ENCODE data around the gene ARAP1.

DNA sequence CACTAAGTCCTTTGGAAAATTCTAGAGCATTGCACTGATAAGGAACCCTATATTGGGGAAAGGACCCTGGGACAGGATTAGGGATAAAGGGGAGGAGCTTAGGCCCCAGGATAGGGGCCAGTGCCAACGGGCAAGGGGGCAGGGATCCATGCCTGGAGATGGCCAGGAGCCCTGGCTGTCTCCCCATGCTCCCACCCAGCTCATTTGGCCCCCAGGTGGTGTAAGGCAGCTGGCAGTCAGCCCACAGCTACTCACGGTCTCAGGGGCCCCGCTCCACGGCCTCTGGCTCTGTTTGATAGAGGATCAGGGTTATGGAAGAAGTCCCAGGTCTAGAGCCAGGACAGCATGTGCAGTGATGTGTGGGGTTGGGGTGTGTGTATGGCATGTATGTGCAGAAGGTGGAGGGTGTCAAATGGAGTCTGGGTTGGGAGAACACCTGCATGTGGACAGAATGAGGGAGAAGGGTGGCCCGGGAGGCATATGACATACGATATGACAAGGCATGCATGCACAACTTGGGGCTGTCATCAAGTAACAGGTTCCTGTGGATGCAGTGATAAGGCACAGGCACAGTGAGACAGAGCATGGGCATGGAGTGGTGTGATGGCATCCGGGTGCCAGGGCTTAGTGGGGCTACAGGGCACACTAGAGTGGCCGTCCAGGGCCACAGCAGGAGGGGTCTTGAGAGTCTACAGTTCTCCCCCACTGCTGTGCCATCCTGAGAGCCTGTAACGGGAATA lies 59.5 kb downstream of the ARAP1 start:
- TF ChIP-seq, protein P1, sequence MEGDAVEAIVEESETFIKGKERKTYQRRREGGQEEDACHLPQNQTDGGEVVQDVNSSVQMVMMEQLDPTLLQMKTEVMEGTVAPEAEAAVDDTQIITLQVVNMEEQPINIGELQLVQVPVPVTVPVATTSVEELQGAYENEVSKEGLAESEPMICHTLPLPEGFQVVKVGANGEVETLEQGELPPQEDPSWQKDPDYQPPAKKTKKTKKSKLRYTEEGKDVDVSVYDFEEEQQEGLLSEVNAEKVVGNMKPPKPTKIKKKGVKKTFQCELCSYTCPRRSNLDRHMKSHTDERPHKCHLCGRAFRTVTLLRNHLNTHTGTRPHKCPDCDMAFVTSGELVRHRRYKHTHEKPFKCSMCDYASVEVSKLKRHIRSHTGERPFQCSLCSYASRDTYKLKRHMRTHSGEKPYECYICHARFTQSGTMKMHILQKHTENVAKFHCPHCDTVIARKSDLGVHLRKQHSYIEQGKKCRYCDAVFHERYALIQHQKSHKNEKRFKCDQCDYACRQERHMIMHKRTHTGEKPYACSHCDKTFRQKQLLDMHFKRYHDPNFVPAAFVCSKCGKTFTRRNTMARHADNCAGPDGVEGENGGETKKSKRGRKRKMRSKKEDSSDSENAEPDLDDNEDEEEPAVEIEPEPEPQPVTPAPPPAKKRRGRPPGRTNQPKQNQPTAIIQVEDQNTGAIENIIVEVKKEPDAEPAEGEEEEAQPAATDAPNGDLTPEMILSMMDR (IDR thresholded peaks at IDR 0.05): no peak
- no peak for TF ChIP-seq EZH2 (IDR thresholded peaks at IDR 0.05)
